Head of caudate nucleus (tissue), 42 donors: ENCODE results near the gene KCNAB2.
"Not testable (repeated sequence)": the region's sequence is repeated elsewhere in the genome, so short reads cannot be mapped to it uniquely, and the experiment has no call there.

Experiments used
- DNase-seq, 42 donors: peaks; one replicate each; pipeline versions ENCODE4 v3.0.0 to v3.0.0-alpha.2; 2020 to 2021; ENCODE audit warnings: mixed read lengths in 7 of 42
- intact Hi-C: fragments of 100-400 bp; cut with DNase I; formaldehyde crosslinking; loops from one replicate; pipeline ENCODE4 v1.15.0; 2022

The KCNAB2 gene

GRCh38 chr1:6072774-6073479, 27.2 kb downstream of the KCNAB2 start:
- peak in 17 of 42 donors; percentile 26 to 72 (median 48) for DNase-seq
- intact Hi-C loops, result no loop called here

GRCh38 chr1:6073480-6074053, 27.9 kb downstream of the KCNAB2 start:
- DNase-seq, result no peak
- intact Hi-C loops, result no loop called here

- DNase-seq, result no peak
- intact Hi-C loops, result no loop called here
Measured at GRCh38 chr1:6074192-6074901, 28.7 kb downstream of the KCNAB2 start.

- intact Hi-C loops, result no loop called here
- DNase-seq, result no peak
Measured at GRCh38 chr1:6075748-6076147, 30.1 kb downstream of the KCNAB2 start.

GRCh38 chr1:6077061-6077460, 31.4 kb downstream of the KCNAB2 start:
- intact Hi-C loops, DNase-seq: not testable (repeated sequence)

- intact Hi-C loops, result no loop called here
- DNase-seq, result no peak
Measured at GRCh38 chr1:6077506-6077905, 31.8 kb downstream of the KCNAB2 start.

GRCh38 chr1:6077919-6078318, 32.2 kb downstream of the KCNAB2 start:
- intact Hi-C loops, result no loop called here

GRCh38 chr1:6080469-6080868, 34.8 kb downstream of the KCNAB2 start:
- intact Hi-C loops, result no loop called here
- peak in 10 of 42 donors; percentile 30 to 64 (median 40) for DNase-seq

More at GRCh38 chr1:6077919-6078318, 32.2 kb downstream of the KCNAB2 start:
- DNase-seq, result no peak

- intact Hi-C loops, result no loop called here
- DNase-seq, result no peak
Measured at GRCh38 chr1:6081901-6082300, 36.2 kb downstream of the KCNAB2 start.

- intact Hi-C loops, result no loop called here
- peak in 7 of 42 donors; percentile 7 to 70 (median 32) for DNase-seq
Measured at GRCh38 chr1:6082430-6082971, 36.8 kb downstream of the KCNAB2 start.

- DNase-seq, result peak in 1 of 42 donors; percentile 1
- intact Hi-C loops, result no loop called here
Measured at GRCh38 chr1:6083385-6083784, 37.7 kb downstream of the KCNAB2 start.

GRCh38 chr1:6083801-6084446, 38.2 kb downstream of the KCNAB2 start:
- intact Hi-C loops, result no loop called here
- peak in 13 of 42 donors; percentile 20 to 75 (median 40) for DNase-seq

GRCh38 chr1:6084781-6085495, 39.2 kb downstream of the KCNAB2 start:
- intact Hi-C loops, result no loop called here
- peak in 1 of 42 donors; percentile 7 for DNase-seq

GRCh38 chr1:6085666-6086065, 40.0 kb downstream of the KCNAB2 start:
- DNase-seq, result peak in 1 of 42 donors; percentile 4
- intact Hi-C loops, result no loop called here

- DNase-seq, result peak in 1 of 42 donors; percentile 2
- intact Hi-C loops, result no loop called here
Measured at GRCh38 chr1:6086358-6086757, 40.7 kb downstream of the KCNAB2 start.

GRCh38 chr1:6086762-6087376, 41.2 kb downstream of the KCNAB2 start:
- intact Hi-C loops, result no loop called here
- peak in 11 of 42 donors; percentile 20 to 66 (median 43) for DNase-seq

GRCh38 chr1:6087377-6087772, 41.7 kb downstream of the KCNAB2 start:
- intact Hi-C loops, result no loop called here
- no peak for DNase-seq

- DNase-seq, result peak in 10 of 42 donors; percentile 11 to 65 (median 42)
- intact Hi-C loops, result no loop called here
Measured at GRCh38 chr1:6087958-6088357, 42.3 kb downstream of the KCNAB2 start.
